OCI-LY3 (cell line): ENCODE data around the gene ARHGAP24.

Experiments
- CTCF ChIP-seq: fragments of 200-600, 300-600 bp; sonication (generic); IDR thresholded peaks from 2 replicates; pipeline ENCODE4 v1.5.1; 2014; ENCODE audit warnings: antibody characterized with exemption, low read length, low read depth
- EZH2phosphoT487 ChIP-seq: fragments of 200-600 bp; shearing (Covaris generic); IDR thresholded peaks from 2 replicates; pipeline ENCODE4 v1.6.1; 2018; ENCODE audit warnings: antibody characterized with exemption, mixed run types, low read depth

GRCh38 chr4:85929961-85930665 is 455.2 kb downstream of the ARHGAP24 start:
- TF ChIP-seq CTCF (no peak), EZH2phosphoT487 (no peak)
